ENCODE data around the gene P2RX3.

P2RX3 gene

GRCh38 chr11:57414612-57415212, 76.6 kb downstream of the P2RX3 start:
- H3K36me3 ChIP-seq = peaks cover 100% of the 10 kb centered on the region
- H3K9ac ChIP-seq = no peak overlapping the region
- no peaks in the 10 kb centered on the region for H3K27me3 ChIP-seq
- no peak overlapping the region for H3K4me3 ChIP-seq
- H3K4me2 ChIP-seq = no peak overlapping the region
- H3K27ac ChIP-seq = no peak overlapping the region
- TF ChIP-seq Cebpa-rat (IDR thresholded peaks at IDR 0.05) = no peak
- H4K20me1 ChIP-seq = peaks cover 89% of the 10 kb centered on the region
- peaks cover 10% of the 10 kb centered on the region for H3K4me1 ChIP-seq
- H3K9me3 ChIP-seq = peaks cover 34% of the 10 kb centered on the region

GRCh38 chr11:57416436-57416835, 78.3 kb downstream of the P2RX3 start:
- Histone ChIP-seq H3K4me2 (no peak overlapping the region), H3K27me3 (no peaks in the 10 kb centered on the region), H3K9me3 (peaks cover 25% of the 10 kb centered on the region; the same call in 1 of the 2 replicates), H3K4me1 (peaks cover 7% of the 10 kb centered on the region), H3K4me3 (no peak overlapping the region), H3K36me3 (peaks cover 100% of the 10 kb centered on the region), H3K9ac (no peak overlapping the region), H4K20me1 (peaks cover 96% of the 10 kb centered on the region), H3K27ac (no peak overlapping the region)
- no peak for TF ChIP-seq Cebpa-rat (IDR thresholded peaks at IDR 0.05)

- Histone ChIP-seq H3K27ac (no peak overlapping the region), H4K20me1 (peaks cover 99% of the 10 kb centered on the region), H3K36me3 (peaks cover 100% of the 10 kb centered on the region)
Observed at GRCh38 chr11:57417056-57417455, 78.9 kb downstream of the P2RX3 start.

GRCh38 chr11:57418131-57418530, 80.0 kb downstream of the P2RX3 start:
- Histone ChIP-seq H4K20me1 (peaks cover 99% of the 10 kb centered on the region), H3K9me3 (peaks cover 15% of the 10 kb centered on the region; the same call in 1 of the 2 replicates), H3K4me1 (peaks cover 23% of the 10 kb centered on the region), H3K27me3 (no peaks in the 10 kb centered on the region), H3K36me3 (peaks cover 100% of the 10 kb centered on the region), H3K27ac (no peak overlapping the region), H3K9ac (no peak overlapping the region), H3K4me2 (no peak overlapping the region), H3K4me3 (no peak overlapping the region)
- TF ChIP-seq Cebpa-rat (IDR thresholded peaks at IDR 0.05) = no peak

More at GRCh38 chr11:57417056-57417455, 78.9 kb downstream of the P2RX3 start:
- no peak overlapping the region for H3K4me2 ChIP-seq
- H3K27me3 ChIP-seq = no peaks in the 10 kb centered on the region
- peaks cover 24% of the 10 kb centered on the region; the same call in 1 of the 2 replicates for H3K9me3 ChIP-seq
- peaks cover 12% of the 10 kb centered on the region for H3K4me1 ChIP-seq
- H3K9ac ChIP-seq = no peak overlapping the region
- no peak for TF ChIP-seq Cebpa-rat (IDR thresholded peaks at IDR 0.05)
- H3K4me3 ChIP-seq = no peak overlapping the region

- no peak for TF ChIP-seq Cebpa-rat (IDR thresholded peaks at IDR 0.05)
- Histone ChIP-seq H3K27me3 (no peaks in the 10 kb centered on the region), H4K20me1 (peaks cover 98% of the 10 kb centered on the region), H3K9me3 (peaks cover 6% of the 10 kb centered on the region; the same call in 1 of the 2 replicates), H3K4me3 (no peak overlapping the region), H3K4me2 (no peak overlapping the region), H3K27ac (no peak overlapping the region), H3K9ac (no peak overlapping the region), H3K4me1 (peaks cover 33% of the 10 kb centered on the region), H3K36me3 (peaks cover 100% of the 10 kb centered on the region)
Observed at GRCh38 chr11:57419146-57419545, 81.0 kb downstream of the P2RX3 start.

- TF ChIP-seq Cebpa-rat (IDR thresholded peaks at IDR 0.05) = no peak
- Histone ChIP-seq H3K9ac (no peak overlapping the region), H3K4me1 (peaks cover 48% of the 10 kb centered on the region), H3K36me3 (peaks cover 93% of the 10 kb centered on the region), H3K9me3 (no peaks in the 10 kb centered on the region), H3K27me3 (no peaks in the 10 kb centered on the region), H3K4me2 (no peak overlapping the region), H3K4me3 (no peak overlapping the region), H3K27ac (no peak overlapping the region), H4K20me1 (peaks cover 85% of the 10 kb centered on the region)
Observed at GRCh38 chr11:57421066-57421465, 82.9 kb downstream of the P2RX3 start.

- no peaks in the 10 kb centered on the region for H3K9me3 ChIP-seq
- no peak for TF ChIP-seq Cebpa-rat (IDR thresholded peaks at IDR 0.05)
- H3K4me3 ChIP-seq = no peak overlapping the region
- H3K27me3 ChIP-seq = no peaks in the 10 kb centered on the region
- no peak overlapping the region for H3K4me2 ChIP-seq
- H3K9ac ChIP-seq = no peak overlapping the region
- no peak overlapping the region for H3K27ac ChIP-seq
- H4K20me1 ChIP-seq = peaks cover 77% of the 10 kb centered on the region
- peaks cover 50% of the 10 kb centered on the region for H3K4me1 ChIP-seq
- peaks cover 87% of the 10 kb centered on the region for H3K36me3 ChIP-seq
Observed at GRCh38 chr11:57421805-57422204, 83.7 kb downstream of the P2RX3 start.

Measured in BLaER1 (cell line).